PFSK-1 (cell line): Measurements from ENCODE around the gene PANK1.

Source experiments
- FOXP2 ChIP-seq: optimal IDR thresholded peaks from 2 replicates; pipeline ENCODE3; 2011; ENCODE audit warnings: borderline replicate concordance, control low read depth, inconsistent platforms; ENCODE audit not compliant: insufficient read depth; ENCODE audit errors: extremely low read length, extremely low read depth
- POLR2AphosphoS5 ChIP-seq: IDR thresholded peaks from 2 replicates; pipeline ENCODE4 v1.6.1; 2012; ENCODE audit warnings: low read depth, mild to moderate bottlenecking, control low read depth, low read length, moderate library complexity
- REST ChIP-seq, 2 experiments: IDR thresholded peaks; 2 replicates each; pipeline versions ENCODE4 v1.6.1 to v1.8.0; 2011 to 2012; ENCODE audit warnings: low read depth in 2 of 2, low read length in 2 of 2, control low read depth in 1 of 2, inconsistent platforms in 1 of 2, mild to moderate bottlenecking in 1 of 2, moderate library complexity in 1 of 2; ENCODE audit not compliant: insufficient read depth in 1 of 2
- SIN3A ChIP-seq: IDR thresholded peaks from 2 replicates; pipeline ENCODE4 v1.6.1; 2012; ENCODE audit warnings: mild to moderate bottlenecking, low read length, moderate library complexity, borderline replicate concordance; ENCODE audit not compliant: insufficient read depth
- TAF1 ChIP-seq: IDR thresholded peaks from 2 replicates; pipeline ENCODE4 v1.6.1; 2012; ENCODE audit warnings: low read length, control low read depth, borderline replicate concordance; ENCODE audit not compliant: insufficient read depth

- no peak for TF ChIP-seq POLR2AphosphoS5
- no peak for TF ChIP-seq SIN3A
- TF ChIP-seq REST (IDR thresholded peaks at IDR 0.05; ENCODE audit: insufficient read depth in 1 of 2, low read depth in 2 of 2, low read length in 2 of 2): no peak
- no peak for TF ChIP-seq TAF1
- TF ChIP-seq FOXP2: no peak
Observed at GRCh38 chr10:89575031-89575430, 70.0 kb downstream of the PANK1 start.
